Measurements from ENCODE around the gene PARP12. TPM values are rescaled to one million over a fixed set of nuclear protein-coding genes. Genes with fewer than 3 reads are reported as not detected.

The PARP12 gene
- total RNA-seq, result 8.3 and 15.5 TPM in 2 replicates

GRCh38 chr7:140062528-140063299, at the start of gene PARP12:
Gene PARP12 (minus strand): TSS chr7:140062951. CDS start chr7:140062847, 104 bp downstream.

Other genes with a start within 250 kb of the PARP12 start
- 2.3 and 3.2 TPM in 2 replicates for gene TBXAS1, start 233.7 kb downstream of the PARP12 start, total RNA-seq
- 5.5 and 7.3 TPM in 2 replicates for gene KDM7A, start 114.0 kb upstream of the PARP12 start, total RNA-seq

Data from airway epithelial cell (primary cell).